PFSK-1 (cell line): ENCODE results near the gene DENND1B.

Experiments
- FOXP2 ChIP-seq: optimal IDR thresholded peaks from 2 replicates; pipeline ENCODE3; 2011; ENCODE audit warnings: borderline replicate concordance, control low read depth, inconsistent platforms; ENCODE audit not compliant: insufficient read depth; ENCODE audit errors: extremely low read length, extremely low read depth
- POLR2AphosphoS5 ChIP-seq: IDR thresholded peaks from 2 replicates; pipeline ENCODE4 v1.6.1; 2012; ENCODE audit warnings: low read depth, mild to moderate bottlenecking, control low read depth, low read length, moderate library complexity
- REST ChIP-seq, 2 experiments: IDR thresholded peaks; 2 replicates each; pipeline versions ENCODE4 v1.6.1 to v1.8.0; 2011 to 2012; ENCODE audit warnings: low read depth in 2 of 2, low read length in 2 of 2, control low read depth in 1 of 2, inconsistent platforms in 1 of 2, mild to moderate bottlenecking in 1 of 2, moderate library complexity in 1 of 2; ENCODE audit not compliant: insufficient read depth in 1 of 2
- SIN3A ChIP-seq: IDR thresholded peaks from 2 replicates; pipeline ENCODE4 v1.6.1; 2012; ENCODE audit warnings: mild to moderate bottlenecking, low read length, moderate library complexity, borderline replicate concordance; ENCODE audit not compliant: insufficient read depth
- TAF1 ChIP-seq: IDR thresholded peaks from 2 replicates; pipeline ENCODE4 v1.6.1; 2012; ENCODE audit warnings: low read length, control low read depth, borderline replicate concordance; ENCODE audit not compliant: insufficient read depth

The DENND1B gene

GRCh38 chr1:197620714-197621163 lies 154.5 kb downstream of the DENND1B start:
- TF ChIP-seq TAF1 (no peak), POLR2AphosphoS5 (no peak), REST (IDR thresholded peaks at IDR 0.05; ENCODE audit: insufficient read depth in 1 of 2, low read depth in 2 of 2, low read length in 2 of 2) (no peak), SIN3A (no peak), FOXP2 (no peak)

- no peak for TF ChIP-seq FOXP2
- TF ChIP-seq TAF1 = no peak
- no peak for TF ChIP-seq REST (IDR thresholded peaks at IDR 0.05; ENCODE audit: insufficient read depth in 1 of 2, low read depth in 2 of 2, low read length in 2 of 2)
- TF ChIP-seq SIN3A = no peak
- no peak for TF ChIP-seq POLR2AphosphoS5
Measured at GRCh38 chr1:197619008-197619640, 156.2 kb downstream of the DENND1B start.

GRCh38 chr1:197618061-197618460 lies 157.2 kb downstream of the DENND1B start:
- TF ChIP-seq FOXP2 (no peak), SIN3A (no peak), REST (IDR thresholded peaks at IDR 0.05; ENCODE audit: insufficient read depth in 1 of 2, low read depth in 2 of 2, low read length in 2 of 2) (no peak), TAF1 (no peak), POLR2AphosphoS5 (no peak)

- TF ChIP-seq POLR2AphosphoS5 (no peak), TAF1 (no peak), SIN3A (no peak), REST (IDR thresholded peaks at IDR 0.05; ENCODE audit: insufficient read depth in 1 of 2, low read depth in 2 of 2, low read length in 2 of 2) (no peak), FOXP2 (no peak)
Measured at GRCh38 chr1:197615693-197616011, 159.6 kb downstream of the DENND1B start.
